Measurements from ENCODE around the gene PARD3B. TPM values are rescaled to one million over a fixed set of nuclear protein-coding genes. Genes with fewer than 3 reads are reported as not detected.

The PARD3B gene
- total RNA-seq, 2 experiments from 2014 or later, result 0.06 to 0.23 TPM

- POLR2A ChIA-PET, result no interaction called here
- CTCF ChIA-PET, result no interaction called here
These were observed 146.7 kb downstream of the PARD3B start for GRCh38 chr2:204691911-204692510.

DNA sequence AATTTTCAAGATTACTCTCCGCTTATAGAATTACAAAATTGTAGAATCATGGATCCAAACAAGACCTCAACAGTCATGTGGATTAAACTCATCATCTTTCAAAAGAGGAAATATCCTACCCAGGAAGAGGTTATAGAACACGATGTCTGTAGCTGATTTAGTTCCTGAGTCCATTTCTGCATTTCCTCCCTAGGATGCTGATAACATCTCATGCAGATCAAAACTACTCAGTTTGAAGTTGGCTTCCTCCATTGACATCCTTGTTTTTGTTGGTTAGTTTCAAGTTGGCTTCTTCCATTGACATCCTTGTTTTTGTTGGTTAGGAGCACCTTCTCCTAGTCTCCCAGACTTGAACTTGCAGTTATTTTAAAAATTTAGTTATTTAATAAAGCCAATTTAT lies 147.5 kb downstream of the PARD3B start:
- CTCF ChIA-PET, result no interaction called here
- POLR2A ChIA-PET, result no interaction called here

DNA sequence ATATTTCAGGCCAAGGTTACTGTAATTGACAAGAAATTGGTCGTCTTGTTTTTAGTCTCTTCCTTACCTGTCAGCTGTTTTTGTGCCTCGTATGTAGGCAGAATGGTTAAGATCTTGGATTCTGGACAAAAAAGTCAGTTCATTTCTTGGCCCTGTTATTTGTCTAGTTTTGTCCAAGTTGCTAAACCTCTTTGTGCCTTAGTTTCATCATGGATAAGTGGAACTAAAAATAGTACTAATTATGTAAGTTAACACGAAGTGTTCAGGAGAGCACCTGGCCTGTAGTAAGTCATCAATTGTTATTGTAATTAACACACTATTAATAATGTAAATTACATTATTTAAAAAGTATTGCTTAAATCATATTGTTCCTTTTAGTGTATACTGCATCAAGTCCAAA lies 148.0 kb downstream of the PARD3B start:
- ChIA-PET CTCF (no interaction called here), POLR2A (no interaction called here)

GRCh38 chr2:204695506-204695905 lies 150.2 kb downstream of the PARD3B start:
- POLR2A ChIA-PET, result no interaction called here
- CTCF ChIA-PET, result no interaction called here

DNA sequence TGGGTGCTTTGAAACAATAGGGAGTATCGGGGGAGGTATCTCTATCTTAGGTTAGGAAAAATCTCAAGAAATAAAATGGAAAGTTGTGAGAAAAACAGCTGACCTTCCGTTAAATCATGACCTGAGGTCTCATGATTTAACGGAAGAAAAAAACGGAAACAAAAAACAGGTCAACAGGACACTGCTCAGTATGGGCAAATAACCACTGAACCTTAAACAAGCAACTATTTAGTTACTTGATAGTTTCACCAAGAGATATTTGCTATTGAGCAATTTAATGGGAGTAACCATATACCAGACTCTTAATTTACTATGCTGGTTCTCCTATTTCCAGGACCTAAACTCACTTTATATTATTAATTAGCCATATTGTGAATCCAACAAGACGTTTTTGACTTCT lies 150.8 kb downstream of the PARD3B start:
- ChIA-PET POLR2A (no interaction called here), CTCF (no interaction called here)

- ChIA-PET POLR2A (no interaction called here), CTCF (no interaction called here)
These were observed 160.1 kb downstream of the PARD3B start for GRCh38 chr2:204705243-204705932.

- POLR2A ChIA-PET, result no interaction called here
- CTCF ChIA-PET, result no interaction called here
These were observed 161.7 kb downstream of the PARD3B start for GRCh38 chr2:204706939-204707338.

GRCh38 chr2:204713211-204713610 lies 167.9 kb downstream of the PARD3B start:
- CTCF ChIA-PET, result no interaction called here
- POLR2A ChIA-PET, result no interaction called here

DNA sequence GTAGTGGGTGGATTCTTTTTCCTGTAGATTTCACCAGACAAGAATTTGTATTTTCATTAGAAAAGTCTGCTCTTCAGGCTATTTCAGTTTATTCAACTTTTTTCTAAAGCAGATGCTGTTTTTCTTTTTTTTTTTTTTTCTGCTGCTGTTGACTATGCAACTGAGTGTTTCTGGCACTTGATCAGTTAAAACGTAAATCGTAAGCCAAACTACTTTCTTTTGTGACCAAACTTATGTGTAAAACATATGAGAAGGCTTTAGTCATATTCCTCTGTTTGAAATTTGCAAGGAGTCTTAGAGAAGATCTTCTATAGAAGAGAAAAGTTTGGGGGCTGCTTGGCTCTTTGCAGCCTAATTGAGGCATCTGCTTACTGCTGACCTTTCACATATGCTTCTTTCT lies 170.1 kb downstream of the PARD3B start:
- ChIA-PET POLR2A (no interaction called here), CTCF (no interaction called here)

GRCh38 chr2:204717591-204717990 lies 172.3 kb downstream of the PARD3B start:
- ChIA-PET POLR2A (no interaction called here), CTCF (no interaction called here)

DNA sequence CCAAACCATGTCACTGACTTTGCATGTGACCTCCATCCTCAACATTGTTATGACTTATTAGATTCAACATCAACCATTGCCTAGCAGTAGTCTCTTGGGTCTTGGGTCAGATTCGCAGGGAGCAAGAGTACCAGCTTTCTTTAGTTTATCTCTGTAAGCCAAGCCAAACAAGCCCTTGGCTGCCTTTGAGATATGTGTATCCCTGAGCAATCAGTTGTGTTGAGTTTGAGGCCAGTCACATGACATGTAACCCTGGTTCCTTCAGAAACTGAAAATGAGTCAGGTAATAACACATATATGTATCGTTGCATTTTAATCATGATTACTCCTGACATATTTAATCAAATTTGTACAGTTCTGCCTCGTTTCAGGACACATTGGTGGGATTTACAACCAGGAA lies 173.3 kb downstream of the PARD3B start:
- CTCF ChIA-PET, result no interaction called here
- POLR2A ChIA-PET, result no interaction called here

- ChIA-PET CTCF (no interaction called here), POLR2A (no interaction called here)
These were observed 175.6 kb downstream of the PARD3B start for GRCh38 chr2:204720874-204721273.

- ChIA-PET CTCF (no interaction called here), POLR2A (no interaction called here)
These were observed 176.9 kb downstream of the PARD3B start for GRCh38 chr2:204722207-204722606.

DNA sequence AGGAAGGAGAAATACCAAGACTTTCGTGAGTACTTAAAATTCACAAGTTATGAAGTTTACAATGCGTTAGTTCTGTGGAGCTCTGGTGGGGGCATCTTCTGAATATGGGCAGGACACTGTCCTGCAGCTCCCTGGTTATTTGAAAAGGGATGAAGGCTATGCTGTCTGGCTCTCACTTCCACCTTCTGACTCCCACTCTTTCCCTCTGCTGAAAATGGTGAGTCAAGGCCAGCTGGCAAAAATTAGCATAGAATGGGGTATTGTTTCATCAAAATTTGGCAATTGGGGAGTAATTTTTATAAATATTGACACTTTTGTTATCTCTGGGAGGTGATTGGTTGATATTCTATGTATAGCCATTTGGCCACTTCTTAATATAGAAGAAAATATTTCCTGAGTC lies 177.4 kb downstream of the PARD3B start:
- CTCF ChIA-PET, result no interaction called here
- POLR2A ChIA-PET, result no interaction called here

DNA sequence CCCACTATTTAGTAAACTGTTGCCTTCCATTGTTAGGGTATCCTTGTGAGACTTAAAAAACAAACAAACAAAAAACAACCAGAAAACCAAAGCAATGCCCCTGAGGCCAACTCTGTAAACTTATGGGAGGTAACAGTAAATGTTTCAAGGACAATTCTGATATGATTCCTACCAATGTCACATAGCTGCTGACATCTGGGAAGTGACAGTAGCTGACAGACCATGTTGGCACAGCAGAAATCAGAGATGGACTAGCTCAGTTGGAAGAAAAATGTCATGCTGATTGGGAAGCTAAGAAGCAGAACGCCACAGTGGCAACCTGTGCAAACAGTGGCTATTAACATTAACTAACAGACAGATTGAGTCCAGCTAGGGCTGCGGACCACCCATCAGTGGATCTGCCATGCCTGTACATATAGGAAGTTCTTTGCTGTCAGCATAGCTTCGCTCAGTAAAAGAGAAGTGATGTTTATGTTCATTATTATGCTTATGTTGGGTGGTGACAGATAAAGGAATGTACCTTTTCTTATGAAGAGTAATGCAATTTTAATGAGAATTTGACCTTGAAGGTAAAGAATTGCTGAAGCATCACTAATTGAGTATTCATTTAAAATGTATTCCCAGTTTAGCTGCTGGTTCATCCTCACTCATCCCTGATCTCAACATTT lies 180.6 kb downstream of the PARD3B start:
- POLR2A ChIA-PET, result no interaction called here

GRCh38 chr2:204726831-204727230 lies 181.6 kb downstream of the PARD3B start:
- POLR2A ChIA-PET, result no interaction called here
- CTCF ChIA-PET, result interaction anchor here (1.1 kb wide), 1 partner anchor 27 kb away, joined by 3 read pairs; no protein-coding TSS in a partner anchor

More for the DNA sequence above, 180.6 kb downstream of the PARD3B start:
- CTCF ChIA-PET, result interaction anchor here (1.1 kb wide), 1 partner anchor 28 kb away, joined by 3 read pairs; no protein-coding TSS in a partner anchor

GRCh38 chr2:204727368-204727767 lies 182.1 kb downstream of the PARD3B start:
- POLR2A ChIA-PET, result no interaction called here
- CTCF ChIA-PET, result no interaction called here

DNA sequence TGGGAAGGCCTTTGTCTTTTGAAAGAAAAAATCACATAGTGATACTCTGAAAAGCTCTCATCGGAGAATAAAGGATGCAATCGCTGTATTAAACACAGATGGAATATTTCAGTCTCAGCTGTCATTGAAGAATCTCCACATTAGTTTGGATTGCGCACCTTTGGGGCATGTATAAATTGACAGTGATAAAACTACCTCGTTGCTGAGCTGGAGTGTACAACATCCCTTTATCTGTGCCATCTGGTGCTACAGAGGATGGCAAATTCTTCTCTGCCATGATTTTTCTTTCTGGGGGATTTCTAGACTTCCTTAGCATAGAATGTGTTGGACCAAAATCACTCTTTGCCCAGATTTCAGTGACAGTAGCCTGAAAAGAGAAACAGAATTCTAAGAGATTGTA lies 185.3 kb downstream of the PARD3B start:
- ChIA-PET CTCF (no interaction called here), POLR2A (no interaction called here)

- POLR2A ChIA-PET, result no interaction called here
- CTCF ChIA-PET, result no interaction called here
These were observed 186.7 kb downstream of the PARD3B start for GRCh38 chr2:204732019-204732418.

- ChIA-PET CTCF (no interaction called here), POLR2A (no interaction called here)
These were observed 192.0 kb downstream of the PARD3B start for GRCh38 chr2:204737296-204737695.

- POLR2A ChIA-PET, result no interaction called here
- CTCF ChIA-PET, result no interaction called here
These were observed 193.4 kb downstream of the PARD3B start for GRCh38 chr2:204738721-204739120.
